Parathyroid adenoma (tissue), 2 donors: Measurements from ENCODE around the gene TAGLN.

Experiments
- H2AFZ ChIP-seq: fragments of 300-600 bp; sonication (generic); one replicate; pipeline ENCODE4 v1.7.0; 2017; ENCODE audit warnings: antibody characterized with exemption, mild to moderate bottlenecking
- H3K27ac ChIP-seq: fragments of 300-600 bp; sonication (generic); one replicate; pipeline ENCODE4 v1.7.0; 2017
- H3K27me3 ChIP-seq: fragments of 300-600 bp; sonication (generic); one replicate; pipeline ENCODE4 v1.7.0; 2017; ENCODE audit warnings: low read length; ENCODE audit not compliant: control insufficient read depth, insufficient read depth
- H3K36me3 ChIP-seq: fragments of 300-600 bp; sonication (generic); one replicate; pipeline ENCODE4 v1.7.0; 2017; ENCODE audit warnings: low read length; ENCODE audit not compliant: control insufficient read depth, insufficient read depth
- H3K4me1 ChIP-seq: fragments of 300-600 bp; sonication (generic); one replicate; pipeline ENCODE4 v1.7.0; 2017; ENCODE audit warnings: control low read depth
- H3K4me2 ChIP-seq: fragments of 300-600 bp; sonication (generic); one replicate; pipeline ENCODE4 v1.7.0; 2017; ENCODE audit warnings: low read length
- H3K4me3 ChIP-seq: fragments of 300-600 bp; sonication (generic); one replicate; pipeline ENCODE4 v1.7.0; 2017; ENCODE audit warnings: low read depth, low read length
- H3K79me2 ChIP-seq: fragments of 300-600 bp; sonication (generic); one replicate; pipeline ENCODE4 v1.7.0; 2017; ENCODE audit warnings: control low read depth
- H3K9ac ChIP-seq: fragments of 300-600 bp; sonication (generic); one replicate; pipeline ENCODE4 v1.7.0; 2017; ENCODE audit warnings: mild to moderate bottlenecking
- H3K9me3 ChIP-seq: fragments of 300-600 bp; sonication (generic); one replicate; pipeline ENCODE4 v1.7.0; 2017; ENCODE audit warnings: low read length; ENCODE audit not compliant: control insufficient read depth
- TF ChIP-seq, protein P1 (sequence below): fragments of 300-600 bp; sonication (generic); IDR thresholded peaks from one replicate; pipeline ENCODE4 v1.7.0; 2017; ENCODE audit warnings: antibody characterized with exemption, mild to moderate bottlenecking
- donor health status: primary hyperparathyroidism.

The TAGLN gene

DNA sequence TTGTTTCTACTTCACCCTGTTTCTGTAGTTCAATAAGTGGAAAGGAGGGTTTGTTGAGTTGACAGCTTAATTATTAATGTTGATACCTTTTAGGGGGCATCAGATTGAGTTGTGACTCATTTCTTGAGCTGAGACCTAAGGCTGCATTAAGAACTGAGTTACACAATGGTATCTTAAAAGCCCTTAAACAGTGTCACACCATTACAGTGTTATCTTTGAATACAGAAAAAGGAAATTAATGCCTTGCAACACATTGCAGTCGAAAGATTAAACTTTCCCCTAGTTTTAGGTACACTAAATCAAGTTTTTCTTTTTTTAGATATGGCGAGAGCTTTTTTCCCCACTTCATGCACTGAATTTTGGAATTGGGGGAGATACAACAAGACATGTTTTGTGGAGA lies 38.3 kb upstream of the TAGLN start:
- no peak overlapping the region for H3K27ac ChIP-seq
- no peaks in the 10 kb centered on the region for H3K4me1 ChIP-seq
- no peak overlapping the region for H3K9ac ChIP-seq
- H3K79me2 ChIP-seq, result no peaks in the 10 kb centered on the region
- no peaks in the 10 kb centered on the region for H3K9me3 ChIP-seq
- no peak overlapping the region for H3K4me3 ChIP-seq
- H3K36me3 ChIP-seq, result no peaks in the 10 kb centered on the region
- no peak overlapping the region for H2AFZ ChIP-seq
- TF ChIP-seq, protein P1, sequence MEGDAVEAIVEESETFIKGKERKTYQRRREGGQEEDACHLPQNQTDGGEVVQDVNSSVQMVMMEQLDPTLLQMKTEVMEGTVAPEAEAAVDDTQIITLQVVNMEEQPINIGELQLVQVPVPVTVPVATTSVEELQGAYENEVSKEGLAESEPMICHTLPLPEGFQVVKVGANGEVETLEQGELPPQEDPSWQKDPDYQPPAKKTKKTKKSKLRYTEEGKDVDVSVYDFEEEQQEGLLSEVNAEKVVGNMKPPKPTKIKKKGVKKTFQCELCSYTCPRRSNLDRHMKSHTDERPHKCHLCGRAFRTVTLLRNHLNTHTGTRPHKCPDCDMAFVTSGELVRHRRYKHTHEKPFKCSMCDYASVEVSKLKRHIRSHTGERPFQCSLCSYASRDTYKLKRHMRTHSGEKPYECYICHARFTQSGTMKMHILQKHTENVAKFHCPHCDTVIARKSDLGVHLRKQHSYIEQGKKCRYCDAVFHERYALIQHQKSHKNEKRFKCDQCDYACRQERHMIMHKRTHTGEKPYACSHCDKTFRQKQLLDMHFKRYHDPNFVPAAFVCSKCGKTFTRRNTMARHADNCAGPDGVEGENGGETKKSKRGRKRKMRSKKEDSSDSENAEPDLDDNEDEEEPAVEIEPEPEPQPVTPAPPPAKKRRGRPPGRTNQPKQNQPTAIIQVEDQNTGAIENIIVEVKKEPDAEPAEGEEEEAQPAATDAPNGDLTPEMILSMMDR, result no peak
- no peak overlapping the region for H3K4me2 ChIP-seq
- no peaks in the 10 kb centered on the region for H3K27me3 ChIP-seq

DNA sequence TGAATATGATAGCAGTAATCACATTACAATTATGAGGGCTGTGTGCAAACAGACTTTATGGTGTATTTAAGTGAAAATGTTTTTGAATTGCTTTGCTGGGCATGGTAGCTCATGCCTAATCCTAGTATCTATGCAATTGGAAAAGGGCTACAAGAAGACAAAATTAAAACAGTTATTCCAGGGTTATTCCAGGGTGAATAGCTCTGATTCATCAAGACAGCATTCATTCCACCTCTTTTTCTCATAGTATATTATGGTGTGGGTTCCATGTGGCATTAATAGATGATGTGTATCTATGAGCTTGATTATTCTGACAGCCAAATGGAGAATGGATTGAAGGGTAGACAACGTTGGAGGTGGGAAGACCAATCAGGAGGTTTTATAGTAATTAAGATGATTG lies 32.7 kb upstream of the TAGLN start:
- no peaks in the 10 kb centered on the region for H3K27me3 ChIP-seq
- no peak overlapping the region for H3K9ac ChIP-seq
- H3K4me2 ChIP-seq, result no peak overlapping the region
- H3K79me2 ChIP-seq, result no peaks in the 10 kb centered on the region
- H3K36me3 ChIP-seq, result no peaks in the 10 kb centered on the region
- H3K27ac ChIP-seq, result no peak overlapping the region
- TF ChIP-seq, protein P1, result no peak
- no peak overlapping the region for H2AFZ ChIP-seq
- H3K4me1 ChIP-seq, result no peaks in the 10 kb centered on the region
- H3K9me3 ChIP-seq, result no peaks in the 10 kb centered on the region
- no peak overlapping the region for H3K4me3 ChIP-seq

DNA sequence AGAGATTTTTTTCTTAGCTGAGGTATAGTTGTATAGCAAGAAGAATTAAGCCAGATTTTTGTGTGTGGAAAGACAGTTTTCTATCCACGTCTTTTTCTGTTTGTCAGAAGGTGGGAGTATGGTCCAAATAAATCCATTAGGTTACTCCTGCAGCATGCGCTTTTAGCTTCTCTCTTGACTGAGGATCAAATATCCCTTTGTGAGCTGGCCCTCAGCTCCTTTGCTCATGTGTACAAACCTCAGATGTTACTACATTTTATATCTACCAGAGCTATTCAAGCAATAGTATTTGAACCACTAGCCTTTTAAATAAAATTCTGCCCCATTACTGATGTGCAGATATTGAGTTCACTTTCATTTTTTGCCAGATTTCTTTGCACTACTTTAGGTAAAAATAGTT lies 29.4 kb upstream of the TAGLN start:
- no peaks in the 10 kb centered on the region for H3K4me1 ChIP-seq
- no peaks in the 10 kb centered on the region for H3K36me3 ChIP-seq
- H3K27ac ChIP-seq, result no peak overlapping the region
- no peaks in the 10 kb centered on the region for H3K9me3 ChIP-seq
- no peak overlapping the region for H3K4me3 ChIP-seq
- H3K4me2 ChIP-seq, result no peak overlapping the region
- H2AFZ ChIP-seq, result no peak overlapping the region
- H3K27me3 ChIP-seq, result no peaks in the 10 kb centered on the region
- no peak overlapping the region for H3K9ac ChIP-seq
- TF ChIP-seq, protein P1, result no peak
- no peaks in the 10 kb centered on the region for H3K79me2 ChIP-seq

DNA sequence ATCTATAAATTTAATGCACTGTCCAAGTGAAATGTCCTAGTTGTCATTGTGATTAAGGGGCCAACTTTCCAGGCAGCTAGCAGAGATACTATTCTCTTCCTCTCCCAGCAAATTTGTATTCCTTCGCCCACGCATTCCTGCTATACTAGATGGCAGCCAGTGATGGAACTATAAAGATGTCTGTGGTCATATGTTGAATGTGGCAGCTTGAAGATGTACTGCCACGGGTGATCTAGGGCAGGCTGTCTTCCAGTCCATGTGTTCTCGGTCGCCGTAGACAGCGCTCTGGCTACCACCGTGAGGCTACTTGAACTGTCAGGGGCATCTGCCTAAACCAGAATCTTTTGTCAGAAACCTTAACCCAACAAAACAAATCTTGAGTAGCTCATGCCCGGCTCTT lies 29.0 kb upstream of the TAGLN start:
- H3K9me3 ChIP-seq, result no peaks in the 10 kb centered on the region
- H3K36me3 ChIP-seq, result no peaks in the 10 kb centered on the region
- no peaks in the 10 kb centered on the region for H3K4me1 ChIP-seq

DNA sequence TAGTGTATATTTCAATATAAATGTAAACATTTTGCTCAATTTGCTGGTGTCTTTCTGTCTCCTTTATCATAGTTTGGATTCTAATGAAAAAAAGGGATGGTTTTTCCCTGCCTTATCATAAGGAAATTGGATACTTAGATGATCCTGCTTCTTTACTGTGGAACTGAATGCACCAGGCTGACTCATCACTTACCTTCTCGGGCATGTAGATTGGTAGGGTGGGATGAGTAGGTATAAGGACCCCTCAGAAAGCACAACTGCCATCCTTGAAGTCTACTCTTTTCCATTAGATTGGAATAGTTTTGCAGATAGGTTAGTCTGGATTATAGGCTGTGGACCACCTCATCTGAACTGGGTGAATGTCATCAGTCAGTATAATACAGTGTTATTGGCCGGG lies 28.2 kb upstream of the TAGLN start:
- Histone ChIP-seq H3K79me2 (no peaks in the 10 kb centered on the region), H3K4me2 (no peak overlapping the region), H3K4me1 (no peaks in the 10 kb centered on the region), H3K9ac (no peak overlapping the region), H3K4me3 (no peak overlapping the region), H2AFZ (no peak overlapping the region), H3K9me3 (no peaks in the 10 kb centered on the region), H3K36me3 (no peaks in the 10 kb centered on the region), H3K27me3 (no peaks in the 10 kb centered on the region), H3K27ac (no peak overlapping the region)
- TF ChIP-seq, protein P1, result no peak

More for the DNA sequence above, 29.0 kb upstream of the TAGLN start:
- Histone ChIP-seq H3K9ac (no peak overlapping the region), H3K27ac (no peak overlapping the region), H3K79me2 (no peaks in the 10 kb centered on the region), H3K4me3 (no peak overlapping the region), H3K4me2 (no peak overlapping the region), H2AFZ (no peak overlapping the region), H3K27me3 (no peaks in the 10 kb centered on the region)
- TF ChIP-seq, protein P1, result no peak
